Neutrophil (primary cell): ENCODE data around the gene SPEM2.

Source experiments
- H3K27ac ChIP-seq: fragments of 200-600 bp; sonication (generic); 2 replicates; pipeline ENCODE4 v1.5.1; 2016; ENCODE audit warnings: mild to moderate bottlenecking, moderate library complexity
- H3K27me3 ChIP-seq: fragments of 200-600 bp; sonication (generic); 2 replicates; pipeline ENCODE4 v1.6.0; 2016; ENCODE audit warnings: mild to moderate bottlenecking
- H3K36me3 ChIP-seq: fragments of 200-600 bp; sonication (generic); 2 replicates; pipeline ENCODE4 v1.5.1; 2017
- H3K4me1 ChIP-seq, 2 experiments: fragments of 200-600 bp in 1 of 2; sonication (generic) in 1 of 2; 1 replicate in 1 of 2; 2 replicates in 1 of 2; pipeline versions ENCODE4 v1.5.1 to v1.6.1; 2013 to 2016; ENCODE audit warnings: low read depth in 1 of 2, low read length in 1 of 2, mild to moderate bottlenecking in 1 of 2, moderate library complexity in 1 of 2; ENCODE audit not compliant: control insufficient read depth in 1 of 2, insufficient read depth in 1 of 2
- H3K4me3 ChIP-seq, 2 experiments: fragments of 200-600 bp in 1 of 2; sonication (generic) in 1 of 2; 1 replicate in 1 of 2; 2 replicates in 1 of 2; pipeline ENCODE4 v1.5.1; 2013 to 2016; ENCODE audit warnings: low read depth in 1 of 2, low read length in 1 of 2, mild to moderate bottlenecking in 1 of 2, moderate library complexity in 1 of 2
- H3K9me3 ChIP-seq: fragments of 200-600 bp; sonication (generic); 2 replicates; pipeline ENCODE4 v1.5.1; 2016
- CTCF ChIP-seq: fragments of 200-600 bp; sonication (generic); IDR thresholded peaks from 2 replicates; pipeline ENCODE4 v1.5.1; 2016; ENCODE audit warnings: antibody characterized with exemption

SPEM2 gene

GRCh38 chr17:7459961-7460545 is 34.6 kb downstream of the SPEM2 start:
- peaks cover 21% of the 10 kb centered on the region for H3K36me3 ChIP-seq

GRCh38 chr17:7460850-7461660 is 35.6 kb downstream of the SPEM2 start:
- H3K9me3 ChIP-seq: no peaks in the 10 kb centered on the region

More at GRCh38 chr17:7459961-7460545, 34.6 kb downstream of the SPEM2 start:
- peaks cover 10 to 12% of the 10 kb centered on the region in 2 experiments for H3K4me1 ChIP-seq
- H3K27me3 ChIP-seq: no peaks in the 10 kb centered on the region
- H3K9me3 ChIP-seq: no peaks in the 10 kb centered on the region
- no peak for TF ChIP-seq CTCF
- H3K27ac ChIP-seq: no peak overlapping the region
- H3K4me3 ChIP-seq: no peak overlapping the region

GRCh38 chr17:7462474-7463371 is 37.3 kb downstream of the SPEM2 start:
- peaks cover 27% of the 10 kb centered on the region for H3K36me3 ChIP-seq

More at GRCh38 chr17:7460850-7461660, 35.6 kb downstream of the SPEM2 start:
- Histone ChIP-seq H3K4me1 (peaks cover 8 to 9% of the 10 kb centered on the region in 2 experiments), H3K27me3 (no peaks in the 10 kb centered on the region), H3K27ac (no peak overlapping the region), H3K4me3 (no peak overlapping the region), H3K36me3 (peaks cover 21% of the 10 kb centered on the region)
- TF ChIP-seq CTCF: no peak

GRCh38 chr17:7463372-7463846 is 38.0 kb downstream of the SPEM2 start:
- Histone ChIP-seq H3K4me3 (no peak overlapping the region), H3K27ac (no peak overlapping the region), H3K27me3 (no peaks in the 10 kb centered on the region), H3K36me3 (peaks cover 27% of the 10 kb centered on the region), H3K4me1 (peaks cover 13 to 15% of the 10 kb centered on the region in 2 experiments), H3K9me3 (no peaks in the 10 kb centered on the region)
- TF ChIP-seq CTCF: no peak

More at GRCh38 chr17:7462474-7463371, 37.3 kb downstream of the SPEM2 start:
- no peak for TF ChIP-seq CTCF
- H3K27ac ChIP-seq: no peak overlapping the region
- no peaks in the 10 kb centered on the region for H3K9me3 ChIP-seq
- H3K4me1 ChIP-seq: peaks cover 13 to 15% of the 10 kb centered on the region in 2 experiments
- no peaks in the 10 kb centered on the region for H3K27me3 ChIP-seq
- no peak overlapping the region for H3K4me3 ChIP-seq

- H3K9me3 ChIP-seq: no peaks in the 10 kb centered on the region
- H3K27ac ChIP-seq: no peak overlapping the region
- H3K4me1 ChIP-seq: peaks cover 13 to 15% of the 10 kb centered on the region in 2 experiments
- no peak for TF ChIP-seq CTCF
- no peaks in the 10 kb centered on the region for H3K27me3 ChIP-seq
- H3K4me3 ChIP-seq: no peak overlapping the region
- H3K36me3 ChIP-seq: peaks cover 27% of the 10 kb centered on the region
Measured at GRCh38 chr17:7464081-7464480, 38.7 kb downstream of the SPEM2 start.
